AG04449 (cell line): Measurements from ENCODE around the gene MAN1B1.
"Not testable (repeated sequence)": the region's sequence is repeated elsewhere in the genome, so short reads cannot be mapped to it uniquely, and the experiment has no call there.

Experiments
- CTCF ChIA-PET: fragments of 350-600 bp; formaldehyde crosslinking; extraction: SDS; loops from one replicate; lab custom pipeline; 2021; ENCODE audit warnings: antibody characterized with exemption; lab: Yijun Ruan, JAX
- POLR2A ChIA-PET: fragments of 400-600, 350-600 bp; formaldehyde crosslinking; extraction: SDS; loops from one replicate; lab custom pipeline; 2020; ENCODE audit warnings: antibody characterized with exemption, inconsistent platforms; lab: Yijun Ruan, JAX
- DNase-seq: peaks from one replicate; pipeline ENCODE4 v3.0.0-alpha.2; 2010; ENCODE audit warnings: low read depth, low spot score
- H3K4me3 ChIP-seq: 2 replicates; pipeline ENCODE4 v1.5.1; 2011; ENCODE audit warnings: low read depth, mild to moderate bottlenecking, control low read depth, low read length
- TF ChIP-seq, protein P1 (sequence below): IDR thresholded peaks from one replicate; pipeline ENCODE4 v1.5.1; 2011; ENCODE audit warnings: mild to moderate bottlenecking, moderate library complexity, low read length, control low read depth, inconsistent platforms; ENCODE audit not compliant: insufficient read depth; ENCODE audit errors: missing control alignments

Gene MAN1B1

DNA sequence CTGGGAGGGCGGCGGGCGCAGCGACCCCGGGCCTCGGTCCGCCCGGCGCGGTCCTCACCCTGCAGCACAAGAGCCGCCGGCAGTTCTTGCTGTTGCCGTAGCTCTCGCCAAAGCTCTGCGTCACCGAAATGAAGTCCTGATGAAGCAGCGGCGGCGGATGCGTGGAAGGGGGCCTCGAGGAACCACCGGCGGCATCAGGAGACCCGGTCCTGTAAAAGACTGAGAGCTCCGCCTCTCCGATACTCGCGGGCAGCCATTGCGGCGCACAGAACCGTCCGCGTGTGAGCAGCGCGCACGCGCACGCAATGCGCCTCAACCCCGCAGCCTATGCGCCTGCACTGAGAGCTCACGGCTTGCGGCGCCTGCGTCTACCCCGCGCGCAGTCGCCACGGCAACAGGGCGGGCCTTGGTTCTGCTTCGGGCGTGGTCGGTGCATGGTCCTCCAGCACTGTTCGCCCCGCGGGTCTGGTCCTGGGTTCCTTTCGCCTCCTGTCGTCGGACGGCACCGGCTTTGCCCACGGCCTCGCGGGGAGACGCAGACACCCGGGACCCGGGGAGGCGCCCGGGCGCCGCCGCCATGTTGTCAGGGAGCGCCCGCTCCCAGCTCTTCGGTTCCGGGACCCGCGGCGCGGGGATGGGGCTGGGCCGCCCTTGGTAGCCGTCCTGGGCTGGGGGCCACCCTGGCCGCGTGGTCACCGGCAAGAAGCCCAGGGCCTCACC lies 42.8 kb downstream of the MAN1B1 start:
- POLR2A ChIA-PET = interaction anchor here (0.6 to 1.6 kb wide), 10 partner anchors 14 to 116 kb away, joined by 3 to 10 read pairs (median 4); partner anchors contain the start of genes ANAPC2, MAN1B1, RNF224 and SSNA1

DNA sequence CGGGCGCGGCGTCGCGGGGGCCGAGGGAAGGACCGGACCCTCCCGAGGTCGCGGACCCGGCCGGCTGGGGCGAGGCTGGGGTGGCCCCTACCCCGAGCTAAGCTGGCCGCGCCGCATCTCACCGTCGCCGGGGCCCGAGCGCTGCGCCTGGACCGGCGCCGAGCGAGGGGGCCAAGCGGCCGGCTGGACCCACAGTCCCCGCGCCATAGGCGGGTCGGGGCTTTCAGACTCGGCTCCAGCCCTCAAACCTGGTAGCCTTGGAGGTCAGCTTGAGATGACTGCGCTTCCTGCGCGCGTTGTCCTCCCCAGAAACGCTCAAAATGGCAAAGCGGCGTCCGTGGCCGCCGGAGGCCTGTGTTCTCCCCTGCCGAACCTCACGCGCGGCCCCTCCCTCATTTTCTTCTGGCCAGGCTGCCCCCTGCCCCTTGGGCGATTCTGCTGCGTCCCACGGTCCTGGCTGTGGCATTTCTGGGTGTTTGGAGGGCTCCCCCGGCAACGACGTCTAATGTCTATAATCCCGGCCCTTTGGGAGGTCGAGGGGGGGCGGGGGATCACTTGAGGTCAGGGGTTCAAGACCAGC lies 43.5 kb downstream of the MAN1B1 start:
- no peak for DNase-seq
- CTCF ChIA-PET = interaction anchor here (0.9 to 3.2 kb wide), 8 partner anchors 9 to 119 kb away, joined by 3 to 17 read pairs (median 4); no protein-coding TSS in a partner anchor
- POLR2A ChIA-PET = interaction anchor here (0.6 to 1.6 kb wide), 8 partner anchors 21 to 115 kb away, joined by 3 to 10 read pairs (median 6); partner anchors contain the start of genes ANAPC2, MAN1B1, RNF224 and SSNA1
- TF ChIP-seq, protein P1, sequence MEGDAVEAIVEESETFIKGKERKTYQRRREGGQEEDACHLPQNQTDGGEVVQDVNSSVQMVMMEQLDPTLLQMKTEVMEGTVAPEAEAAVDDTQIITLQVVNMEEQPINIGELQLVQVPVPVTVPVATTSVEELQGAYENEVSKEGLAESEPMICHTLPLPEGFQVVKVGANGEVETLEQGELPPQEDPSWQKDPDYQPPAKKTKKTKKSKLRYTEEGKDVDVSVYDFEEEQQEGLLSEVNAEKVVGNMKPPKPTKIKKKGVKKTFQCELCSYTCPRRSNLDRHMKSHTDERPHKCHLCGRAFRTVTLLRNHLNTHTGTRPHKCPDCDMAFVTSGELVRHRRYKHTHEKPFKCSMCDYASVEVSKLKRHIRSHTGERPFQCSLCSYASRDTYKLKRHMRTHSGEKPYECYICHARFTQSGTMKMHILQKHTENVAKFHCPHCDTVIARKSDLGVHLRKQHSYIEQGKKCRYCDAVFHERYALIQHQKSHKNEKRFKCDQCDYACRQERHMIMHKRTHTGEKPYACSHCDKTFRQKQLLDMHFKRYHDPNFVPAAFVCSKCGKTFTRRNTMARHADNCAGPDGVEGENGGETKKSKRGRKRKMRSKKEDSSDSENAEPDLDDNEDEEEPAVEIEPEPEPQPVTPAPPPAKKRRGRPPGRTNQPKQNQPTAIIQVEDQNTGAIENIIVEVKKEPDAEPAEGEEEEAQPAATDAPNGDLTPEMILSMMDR = no peak
- H3K4me3 ChIP-seq = peak overlapping the region; percentile 81

More for the DNA sequence above, 42.8 kb downstream of the MAN1B1 start:
- CTCF ChIA-PET = interaction anchor here (0.9 to 3.2 kb wide), 10 partner anchors 8 to 120 kb away, joined by 3 to 17 read pairs (median 4); partner anchors contain the start of gene GRIN1
- TF ChIP-seq, protein P1 = no peak
- H3K4me3 ChIP-seq = peak overlapping the region; percentile 81
- peak; percentile 49 for DNase-seq

DNA sequence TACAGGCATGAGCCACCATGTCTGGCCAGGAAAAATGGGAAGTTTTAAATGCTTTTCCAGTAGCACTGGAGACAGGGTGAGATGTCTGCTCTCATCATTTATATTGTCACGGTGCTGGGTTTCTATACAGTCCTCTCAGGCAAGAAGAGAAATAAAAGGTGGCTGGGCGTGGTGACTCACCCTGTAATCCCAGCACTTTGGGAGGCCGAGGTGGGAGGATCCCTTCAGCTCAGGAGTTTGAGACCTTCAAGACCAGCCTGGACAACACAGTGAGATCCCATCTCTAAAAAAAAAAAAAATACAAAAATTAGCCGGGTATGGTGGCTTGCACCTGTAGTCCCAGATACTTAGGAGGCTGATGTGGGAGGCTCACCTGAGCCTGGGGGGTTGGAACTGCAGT lies 47.4 kb downstream of the MAN1B1 start:
- POLR2A ChIA-PET = no interaction called here
- no peak for DNase-seq
- H3K4me3 ChIP-seq = no peak overlapping the region
- TF ChIP-seq, protein P1 = no peak
- CTCF ChIA-PET = no interaction called here

DNA sequence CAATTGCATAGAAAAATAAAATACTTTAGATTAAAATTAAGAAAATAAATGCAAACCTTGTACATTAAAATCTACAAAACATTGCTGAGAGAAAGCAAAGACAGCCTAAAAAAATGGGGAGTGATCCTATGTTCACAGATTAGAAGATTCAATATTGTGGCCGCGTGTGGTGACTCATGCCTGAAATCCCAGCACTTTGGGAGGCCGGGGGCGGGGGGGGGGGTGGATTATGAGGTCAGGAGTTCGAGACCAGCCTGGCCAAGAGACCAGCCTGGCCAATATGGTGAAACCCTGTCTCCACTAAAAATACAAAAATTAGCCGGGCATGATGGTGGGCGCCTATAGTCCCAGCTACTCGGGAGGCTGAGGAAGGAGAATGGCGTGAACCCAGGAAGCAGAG lies 48.4 kb downstream of the MAN1B1 start:
- POLR2A ChIA-PET, CTCF ChIA-PET, H3K4me3 ChIP-seq, DNase-seq: not testable (repeated sequence)

DNA sequence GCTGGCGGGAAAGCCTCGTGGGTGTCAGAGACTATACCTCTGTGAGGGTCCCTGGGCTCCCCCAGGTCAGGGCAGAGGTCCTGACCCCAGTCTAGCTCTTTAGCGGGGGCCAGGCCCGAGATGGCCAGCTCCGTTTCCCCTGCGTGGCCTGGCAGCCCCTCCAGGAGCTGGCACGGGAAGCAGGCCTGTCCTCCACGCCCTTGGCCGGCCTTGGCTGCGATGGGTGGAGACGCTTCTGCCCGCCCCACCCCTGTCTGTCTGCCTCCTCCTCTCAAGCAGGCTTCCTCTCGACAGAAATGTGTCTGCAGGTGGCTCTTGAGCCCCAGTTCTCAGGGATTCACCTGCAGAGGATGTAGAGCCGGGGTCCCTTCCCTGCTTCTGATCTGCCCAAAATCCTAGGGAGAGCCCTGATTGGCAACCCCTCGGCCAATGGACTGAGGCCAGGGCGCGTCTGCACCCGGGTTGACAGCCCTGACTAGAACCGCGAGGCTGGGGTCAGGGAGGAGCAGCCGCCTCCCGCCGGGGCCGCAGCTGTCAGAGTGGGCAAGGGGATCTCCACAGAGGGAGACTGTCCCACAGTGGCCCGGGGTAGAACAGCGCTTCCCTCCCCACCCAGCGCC lies 49.6 kb downstream of the MAN1B1 start:
- POLR2A ChIA-PET = interaction anchor here (1.1 kb wide), 1 partner anchor 104 kb away, joined by 3 read pairs; no protein-coding TSS in a partner anchor
- CTCF ChIA-PET = no interaction called here
- no peak overlapping the region for H3K4me3 ChIP-seq
- TF ChIP-seq, protein P1 = no peak
- DNase-seq = no peak

DNA sequence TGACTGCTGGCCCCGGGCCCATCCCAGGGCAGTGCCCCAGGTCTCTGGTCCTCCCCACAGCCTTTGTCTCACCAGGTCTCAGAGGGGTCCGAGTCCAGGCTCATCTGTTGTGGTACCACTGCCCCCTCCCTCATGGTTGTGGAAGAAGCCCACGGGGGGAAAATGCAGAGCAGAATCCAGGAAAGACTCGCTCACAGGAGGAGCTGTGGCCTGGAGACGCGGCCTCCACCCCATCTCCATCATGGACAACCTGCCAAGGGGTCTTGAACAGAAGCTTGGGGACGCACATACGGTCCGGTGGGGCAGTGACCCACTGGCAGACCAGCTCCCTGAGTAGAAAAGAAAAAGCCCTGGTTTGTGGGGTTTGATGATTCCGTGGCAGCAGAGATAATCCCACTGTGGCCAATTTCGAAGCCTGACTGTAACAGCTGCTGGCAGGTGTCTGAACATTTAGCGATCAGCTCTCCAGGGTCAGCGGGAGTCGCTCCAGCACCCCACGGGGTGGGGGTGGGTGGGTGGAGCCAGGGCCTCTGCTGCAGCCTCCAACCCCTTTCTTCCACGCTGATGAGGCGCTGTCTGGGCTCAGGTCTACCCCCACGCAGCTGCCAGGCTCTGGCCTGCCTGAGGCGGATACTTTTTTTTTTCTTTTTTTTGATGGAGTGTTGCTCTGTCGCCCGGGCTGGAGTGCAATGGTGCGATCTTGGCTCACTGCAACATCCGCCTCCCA lies 50.3 kb downstream of the MAN1B1 start:
- ChIA-PET CTCF (interaction anchor here (0.9 to 1.4 kb wide), 2 partner anchors 88 to 100 kb away, joined by 3 to 4 read pairs; no protein-coding TSS in a partner anchor), POLR2A (interaction anchor here (1.1 kb wide), 1 partner anchor 104 kb away, joined by 3 read pairs; no protein-coding TSS in a partner anchor)
- no peak overlapping the region for H3K4me3 ChIP-seq
- DNase-seq = no peak
- TF ChIP-seq, protein P1 = no peak
